ENCODE results near the gene ZBTB26.
"Not testable (repeated sequence)": the region's sequence is repeated elsewhere in the genome, so short reads cannot be mapped to it uniquely, and the experiment has no call there.

Gene ZBTB26

GRCh38 chr9:122904823-122905710 lies 26.2 kb downstream of the ZBTB26 start, which contains the start of gene RC3H2:
TSS of gene RC3H2 (minus strand) at chr9:122905359. CDS start at chr9:122897509, 7,850 bp downstream.
- no peaks in the 10 kb centered on the region for H3K4me1 ChIP-seq (ENCODE audit: insufficient read depth, low read length)

GRCh38 chr9:122904466-122904822 lies 26.9 kb downstream of the ZBTB26 start:
- peak overlapping the region; percentile 98 for H3K9ac ChIP-seq (ENCODE audit: low read depth, low read length)
- no peaks in the 10 kb centered on the region for H3K36me3 ChIP-seq (ENCODE audit: insufficient read depth, low read length)
- H3K9me3 ChIP-seq (ENCODE audit: control insufficient read depth, insufficient read depth, low read length), result no peaks in the 10 kb centered on the region
- H3K4me1 ChIP-seq (ENCODE audit: insufficient read depth, low read length), result no peaks in the 10 kb centered on the region

More at GRCh38 chr9:122904823-122905710, 26.2 kb downstream of the ZBTB26 start, which contains the start of gene RC3H2:
- Histone ChIP-seq H3K9ac (ENCODE audit: low read depth, low read length) (peak within 1 kb of the TSS; percentile 98), H3K36me3 (ENCODE audit: insufficient read depth, low read length) (no peaks in the 10 kb centered on the region), H3K9me3 (ENCODE audit: control insufficient read depth, insufficient read depth, low read length) (no peaks in the 10 kb centered on the region)

GRCh38 chr9:122900791-122901190 lies 30.5 kb downstream of the ZBTB26 start:
- Histone ChIP-seq H3K9ac (ENCODE audit: low read depth, low read length) (no peak overlapping the region), H3K4me1 (ENCODE audit: insufficient read depth, low read length) (no peaks in the 10 kb centered on the region), H3K9me3 (ENCODE audit: control insufficient read depth, insufficient read depth, low read length) (no peaks in the 10 kb centered on the region), H3K36me3 (ENCODE audit: insufficient read depth, low read length) (no peaks in the 10 kb centered on the region)

GRCh38 chr9:122897969-122898368 lies 33.3 kb downstream of the ZBTB26 start:
- Histone ChIP-seq H3K36me3 (ENCODE audit: insufficient read depth, low read length) (peaks cover 6% of the 10 kb centered on the region; the same call in 1 of the 2 replicates), H3K9ac (ENCODE audit: low read depth, low read length) (no peak overlapping the region), H3K4me1 (ENCODE audit: insufficient read depth, low read length) (no peaks in the 10 kb centered on the region), H3K9me3 (ENCODE audit: control insufficient read depth, insufficient read depth, low read length) (no peaks in the 10 kb centered on the region)

- H3K9ac ChIP-seq (ENCODE audit: low read depth, low read length), result no peak overlapping the region
- H3K4me1 ChIP-seq (ENCODE audit: insufficient read depth, low read length), result no peaks in the 10 kb centered on the region
- H3K9me3 ChIP-seq (ENCODE audit: control insufficient read depth, insufficient read depth, low read length), result no peaks in the 10 kb centered on the region
- H3K36me3 ChIP-seq (ENCODE audit: insufficient read depth, low read length), result peaks cover 26% of the 10 kb centered on the region
These were observed 42.8 kb downstream of the ZBTB26 start for GRCh38 chr9:122888480-122888879.

- no peak overlapping the region for H3K9ac ChIP-seq (ENCODE audit: low read depth, low read length)
- H3K4me1 ChIP-seq (ENCODE audit: insufficient read depth, low read length), result no peaks in the 10 kb centered on the region
- H3K36me3 ChIP-seq (ENCODE audit: insufficient read depth, low read length), result peaks cover 23% of the 10 kb centered on the region
- H3K9me3 ChIP-seq (ENCODE audit: control insufficient read depth, insufficient read depth, low read length), result no peaks in the 10 kb centered on the region
These were observed 48.2 kb downstream of the ZBTB26 start for GRCh38 chr9:122883125-122883524.

- H3K9ac ChIP-seq (ENCODE audit: low read depth, low read length), result no peak overlapping the region
- no peaks in the 10 kb centered on the region for H3K4me1 ChIP-seq (ENCODE audit: insufficient read depth, low read length)
- H3K9me3 ChIP-seq (ENCODE audit: control insufficient read depth, insufficient read depth, low read length), result no peaks in the 10 kb centered on the region
- H3K36me3 ChIP-seq (ENCODE audit: insufficient read depth, low read length), result peaks cover 46% of the 10 kb centered on the region
These were observed 51.9 kb downstream of the ZBTB26 start for GRCh38 chr9:122879443-122879842.

GRCh38 chr9:122875523-122875922 lies 55.8 kb downstream of the ZBTB26 start:
- Histone ChIP-seq H3K4me1 (ENCODE audit: insufficient read depth, low read length) (no peaks in the 10 kb centered on the region), H3K9ac (ENCODE audit: low read depth, low read length) (no peak overlapping the region), H3K36me3 (ENCODE audit: insufficient read depth, low read length) (peaks cover 32% of the 10 kb centered on the region), H3K9me3 (ENCODE audit: control insufficient read depth, insufficient read depth, low read length) (no peaks in the 10 kb centered on the region)

GRCh38 chr9:122867276-122867675 lies 64.0 kb downstream of the ZBTB26 start:
- not testable (repeated sequence) for H3K4me1 ChIP-seq (ENCODE audit: insufficient read depth, low read length); H3K9me3 ChIP-seq (ENCODE audit: control insufficient read depth, insufficient read depth, low read length); H3K36me3 ChIP-seq (ENCODE audit: insufficient read depth, low read length); H3K9ac ChIP-seq (ENCODE audit: low read depth, low read length)

GRCh38 chr9:122866079-122866478 lies 65.2 kb downstream of the ZBTB26 start:
- H3K9me3 ChIP-seq (ENCODE audit: control insufficient read depth, insufficient read depth, low read length), result no peaks in the 10 kb centered on the region
- no peak overlapping the region for H3K9ac ChIP-seq (ENCODE audit: low read depth, low read length)
- H3K4me1 ChIP-seq (ENCODE audit: insufficient read depth, low read length), result no peaks in the 10 kb centered on the region
- H3K36me3 ChIP-seq (ENCODE audit: insufficient read depth, low read length), result peaks cover 9% of the 10 kb centered on the region
